GM18508 (cell line): Measurements from ENCODE around the gene DAZL.

Experiments
- ATAC-seq: cut with Tn5 transposase; IDR thresholded peaks from one replicate; pipeline ENCODE4 v1.9.1; 2021; ENCODE audit warnings: moderate number of reproducible peaks; ENCODE audit not compliant: insufficient read depth, unreplicated experiment

The DAZL gene

GRCh38 chr3:16596352-16597032 is 8.7 kb downstream of the DAZL start:
- no peak for ATAC-seq

GRCh38 chr3:16595778-16596177 is 9.4 kb downstream of the DAZL start:
- no peak for ATAC-seq

DNA sequence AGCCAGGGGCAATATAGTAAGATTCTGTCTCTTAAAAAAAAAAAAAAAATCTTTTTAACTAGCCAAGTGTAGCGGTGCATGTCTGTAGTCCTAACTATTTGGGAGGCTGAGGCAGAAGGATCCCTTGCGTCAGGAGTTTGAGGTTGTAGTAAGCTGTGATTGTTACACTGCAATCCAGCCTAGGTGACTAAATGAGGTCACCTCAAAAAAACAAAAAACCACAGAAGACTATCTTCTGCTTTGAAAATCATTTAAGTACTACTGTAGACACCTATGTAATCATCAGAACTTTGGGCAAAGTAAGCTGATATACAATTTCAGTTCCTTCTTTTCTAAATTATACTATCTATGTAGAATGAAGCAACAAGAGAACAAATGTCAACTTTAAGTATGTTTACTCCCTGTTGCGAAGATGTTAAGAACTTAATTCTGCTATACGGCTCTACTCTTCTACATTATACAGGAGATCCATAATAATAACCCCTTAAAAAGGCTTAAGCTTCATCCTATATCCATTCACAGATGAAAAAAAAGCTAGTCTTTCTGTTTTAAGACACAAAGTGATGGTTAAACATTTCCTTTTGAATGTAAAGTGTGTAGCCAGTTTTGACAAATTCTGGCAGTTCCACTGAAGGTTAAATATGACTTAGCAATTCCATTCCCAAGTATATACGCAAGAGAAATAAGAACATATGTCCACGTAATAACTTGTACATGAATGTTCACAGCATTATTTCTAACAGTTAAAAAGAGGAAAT is 15.2 kb downstream of the DAZL start:
- peak; percentile 96 for ATAC-seq

DNA sequence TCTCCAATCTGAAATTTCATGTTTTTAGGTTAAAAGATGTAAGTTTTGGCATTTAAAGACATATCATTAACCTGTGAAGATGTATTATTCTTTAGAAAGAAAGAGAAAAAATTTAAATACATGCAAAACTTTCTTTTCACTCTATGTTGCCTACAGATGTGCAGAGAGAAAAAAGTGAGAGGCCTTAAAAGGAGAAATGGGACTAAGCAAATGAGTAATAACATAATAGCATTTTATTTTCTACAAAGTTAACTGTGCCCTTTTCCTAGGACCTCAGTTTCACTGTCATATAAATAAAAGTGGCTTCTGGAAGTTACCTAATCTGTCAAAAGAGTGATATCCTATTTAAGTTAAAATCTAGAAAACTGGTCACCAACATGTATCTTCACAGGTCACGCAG is 16.1 kb downstream of the DAZL start:
- ATAC-seq, result no peak

- no peak for ATAC-seq
Observed at GRCh38 chr3:16587681-16588060, 17.6 kb downstream of the DAZL start.

DNA sequence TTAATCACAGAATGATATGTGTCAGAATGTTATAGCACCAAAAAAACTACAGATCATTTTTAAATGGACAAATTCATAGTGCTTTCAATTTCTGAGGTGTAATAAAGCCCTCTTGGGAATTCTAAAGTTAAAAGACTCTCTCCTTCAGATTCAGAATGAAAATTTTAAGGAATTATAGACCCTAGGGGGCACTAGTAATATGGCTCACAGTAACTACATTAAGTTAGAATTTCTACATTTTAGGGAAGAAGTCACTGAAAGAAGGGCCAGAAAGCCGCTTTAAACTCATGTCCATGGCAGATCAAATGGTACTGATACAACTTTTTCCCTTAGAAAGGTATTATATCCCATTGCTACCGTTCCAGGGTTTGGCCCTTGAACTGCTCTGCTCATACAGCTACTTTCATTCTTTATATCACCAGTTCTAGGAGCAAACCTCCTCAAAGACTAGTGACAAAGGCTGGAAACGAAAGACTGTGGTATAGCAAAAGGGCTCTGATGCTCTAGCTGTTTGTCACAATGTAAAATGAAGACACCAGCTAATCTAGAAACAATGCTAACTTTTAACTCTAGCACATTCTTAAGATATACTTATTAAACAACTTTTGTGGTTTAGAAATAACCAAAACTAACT is 18.1 kb downstream of the DAZL start:
- no peak for ATAC-seq

GRCh38 chr3:16584880-16585279 is 20.3 kb downstream of the DAZL start:
- no peak for ATAC-seq

DNA sequence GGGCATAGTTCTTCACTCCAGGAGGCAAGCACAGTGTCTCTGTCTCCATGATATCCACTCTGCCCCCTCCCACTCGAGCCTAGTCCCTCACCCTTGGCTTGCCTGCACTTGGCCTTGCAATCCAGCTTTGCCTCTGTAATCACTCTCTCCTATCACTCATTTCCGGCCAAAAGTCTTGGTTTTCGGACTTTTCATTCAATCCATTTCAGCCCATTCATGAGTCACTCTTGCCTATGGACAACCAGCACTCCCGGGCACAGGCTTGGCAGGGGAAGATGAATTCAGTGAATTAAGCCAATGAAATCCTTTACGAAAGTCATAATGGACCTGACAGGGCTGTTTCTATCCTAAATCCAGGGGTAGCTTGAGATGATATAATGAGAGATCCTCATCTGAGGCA is 21.7 kb downstream of the DAZL start:
- ATAC-seq, result no peak

DNA sequence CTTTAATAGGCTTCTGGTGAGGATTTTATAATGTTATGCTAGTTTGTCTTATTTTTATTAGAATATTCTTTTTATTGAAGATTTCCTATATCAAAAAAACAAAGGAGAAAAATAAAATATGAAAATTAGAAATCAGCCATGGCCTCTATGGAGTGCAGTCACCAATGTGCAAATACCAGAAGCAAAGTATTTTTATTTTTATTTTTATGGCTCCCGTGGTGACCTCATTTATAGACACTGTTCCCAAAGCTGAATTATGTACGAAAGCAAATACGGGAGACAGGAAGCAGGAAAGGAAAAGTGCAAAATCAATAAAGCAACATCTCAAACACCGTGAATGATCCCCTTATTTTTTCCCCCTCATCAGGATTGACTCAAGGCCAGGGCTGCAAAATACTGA is 35.1 kb downstream of the DAZL start:
- no peak for ATAC-seq

DNA sequence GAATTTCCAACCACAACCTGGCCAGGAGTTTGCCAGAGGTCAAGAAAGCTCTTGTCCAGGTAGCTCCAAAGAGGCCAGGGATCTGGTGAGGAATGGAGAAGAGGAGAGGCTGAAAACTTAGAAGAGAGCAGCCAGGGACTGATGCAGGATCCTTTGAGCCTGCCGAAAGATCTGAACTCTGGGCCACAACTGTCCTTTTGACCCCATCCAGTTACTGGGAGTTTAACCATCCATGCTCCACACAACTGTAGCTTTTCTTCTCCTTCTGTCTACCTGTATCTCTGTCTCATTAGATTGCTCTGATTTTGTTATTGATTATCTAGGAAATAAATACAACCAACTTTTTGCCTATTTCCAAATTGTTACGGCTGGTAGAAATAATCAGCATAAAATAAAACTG is 36.7 kb downstream of the DAZL start:
- ATAC-seq, result no peak

GRCh38 chr3:16568115-16568514 is 37.1 kb downstream of the DAZL start:
- no peak for ATAC-seq

GRCh38 chr3:16559653-16560365 is 45.4 kb downstream of the DAZL start:
- no peak for ATAC-seq

- no peak for ATAC-seq
Observed at GRCh38 chr3:16554126-16554525, 51.1 kb downstream of the DAZL start.

DNA sequence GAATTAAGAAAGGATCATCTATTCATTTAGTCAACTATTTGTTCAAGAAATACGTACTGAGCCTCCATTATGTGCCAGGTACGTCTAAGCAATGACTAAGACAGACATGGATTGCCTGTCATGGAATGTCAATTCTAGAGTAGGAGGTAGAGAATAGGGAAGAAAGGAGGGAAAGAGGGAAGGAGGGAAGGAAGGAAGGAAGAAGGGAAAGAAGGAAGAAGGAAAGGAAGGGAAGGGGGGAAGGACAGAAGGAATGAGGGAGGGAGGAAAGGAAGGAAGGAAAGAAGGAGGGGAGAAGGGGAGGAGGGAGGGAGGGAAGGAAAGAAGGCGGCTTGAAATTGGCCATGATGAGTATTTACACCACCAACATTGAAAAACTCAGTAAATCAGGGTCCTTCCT is 52.5 kb downstream of the DAZL start:
- ATAC-seq, result no peak

DNA sequence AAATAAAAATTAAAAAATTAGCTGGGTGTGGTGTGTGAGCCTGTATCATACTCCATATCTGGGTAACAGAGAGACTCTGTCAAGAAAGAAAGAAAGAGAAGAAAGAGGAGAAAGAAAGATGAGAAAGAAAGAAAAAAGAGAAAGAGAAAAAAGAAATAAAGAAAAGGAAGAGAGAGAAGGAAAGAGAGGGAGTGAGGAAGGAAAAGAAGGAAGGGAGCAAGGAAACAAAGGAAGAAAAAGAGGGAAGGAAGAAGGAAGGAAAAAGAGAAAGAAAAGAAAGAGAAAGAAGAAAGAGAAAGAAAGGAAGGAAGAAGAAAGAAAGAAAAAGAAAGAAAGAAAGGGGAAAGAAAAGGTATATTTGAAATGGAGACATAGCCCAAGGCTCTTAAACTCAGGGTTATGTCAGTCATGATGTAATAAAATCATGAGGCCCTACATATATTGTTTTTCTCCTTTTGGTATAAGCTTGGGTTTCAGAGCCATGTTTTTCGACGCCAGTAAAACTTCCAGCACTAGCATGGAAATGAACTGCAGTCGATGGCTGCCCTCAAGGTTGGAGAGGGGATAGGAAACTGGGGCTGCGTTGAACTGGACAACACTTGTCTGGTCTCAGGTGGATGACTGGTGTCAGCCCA is 53.8 kb downstream of the DAZL start:
- no peak for ATAC-seq

- peak; percentile 81 for ATAC-seq
Observed at GRCh38 chr3:16550676-16551341, 54.4 kb downstream of the DAZL start.

DNA sequence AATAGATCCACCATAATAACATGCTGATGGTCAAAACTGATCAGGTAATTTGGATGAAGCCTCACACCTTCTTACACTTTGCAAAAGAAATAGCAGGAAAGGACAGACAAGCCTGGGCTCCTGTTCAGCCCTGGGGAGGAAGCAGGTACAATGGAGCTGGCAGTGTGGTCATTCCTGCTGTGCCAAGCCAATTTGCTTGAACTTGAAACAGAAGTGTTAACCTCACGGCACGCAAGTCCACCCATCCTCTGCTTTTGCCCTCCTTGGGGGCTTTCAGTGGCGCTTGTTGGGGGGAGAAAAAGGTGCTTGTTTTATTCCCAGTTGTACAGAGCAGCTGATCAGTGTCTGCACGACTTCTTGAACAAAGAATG is 54.9 kb downstream of the DAZL start:
- ATAC-seq, result no peak

- no peak for ATAC-seq
Observed at GRCh38 chr3:16548721-16549120, 56.5 kb downstream of the DAZL start.

DNA sequence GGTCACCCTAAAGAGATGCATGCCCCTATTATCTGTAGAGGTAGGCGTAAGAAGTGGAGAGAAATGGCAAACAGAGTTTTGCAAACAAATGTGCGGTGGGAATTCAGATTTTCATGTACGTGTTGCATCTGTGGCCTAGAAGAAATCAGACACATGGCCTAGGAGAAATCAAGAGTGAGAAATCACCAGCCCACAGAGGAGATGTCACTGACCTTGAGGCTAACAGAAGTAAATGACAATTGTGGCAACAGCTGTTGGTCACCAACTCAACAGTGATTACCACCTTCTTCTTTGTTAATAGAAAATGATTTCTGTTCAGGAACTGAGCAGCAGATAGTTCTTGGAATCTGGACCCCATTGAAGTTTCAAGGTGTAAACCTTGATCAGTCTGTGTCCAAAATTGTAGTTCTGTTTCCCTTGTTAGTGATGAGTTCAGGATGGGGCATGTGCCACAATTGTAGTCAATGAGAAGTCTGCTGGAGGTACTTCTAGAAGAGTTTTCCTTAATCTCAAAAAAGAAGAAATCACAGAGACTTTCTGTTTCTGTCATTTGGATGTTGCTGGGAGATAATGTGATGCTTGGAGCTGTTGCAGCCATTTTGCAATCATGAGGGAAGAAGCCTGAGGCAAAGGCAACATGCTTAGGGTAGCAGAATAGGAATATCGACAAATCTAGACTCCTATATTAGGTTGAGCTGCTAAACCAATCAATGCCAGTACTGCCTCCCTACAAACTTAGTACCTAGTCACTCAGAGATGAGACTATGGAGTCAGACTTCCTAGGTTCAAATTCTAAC is 57.5 kb downstream of the DAZL start:
- no peak for ATAC-seq
